Measurements from ENCODE around the gene C2.
"Not testable (repeated sequence)": the region's sequence is repeated elsewhere in the genome, so short reads cannot be mapped to it uniquely, and the experiment has no call there.

The C2 gene

DNA sequence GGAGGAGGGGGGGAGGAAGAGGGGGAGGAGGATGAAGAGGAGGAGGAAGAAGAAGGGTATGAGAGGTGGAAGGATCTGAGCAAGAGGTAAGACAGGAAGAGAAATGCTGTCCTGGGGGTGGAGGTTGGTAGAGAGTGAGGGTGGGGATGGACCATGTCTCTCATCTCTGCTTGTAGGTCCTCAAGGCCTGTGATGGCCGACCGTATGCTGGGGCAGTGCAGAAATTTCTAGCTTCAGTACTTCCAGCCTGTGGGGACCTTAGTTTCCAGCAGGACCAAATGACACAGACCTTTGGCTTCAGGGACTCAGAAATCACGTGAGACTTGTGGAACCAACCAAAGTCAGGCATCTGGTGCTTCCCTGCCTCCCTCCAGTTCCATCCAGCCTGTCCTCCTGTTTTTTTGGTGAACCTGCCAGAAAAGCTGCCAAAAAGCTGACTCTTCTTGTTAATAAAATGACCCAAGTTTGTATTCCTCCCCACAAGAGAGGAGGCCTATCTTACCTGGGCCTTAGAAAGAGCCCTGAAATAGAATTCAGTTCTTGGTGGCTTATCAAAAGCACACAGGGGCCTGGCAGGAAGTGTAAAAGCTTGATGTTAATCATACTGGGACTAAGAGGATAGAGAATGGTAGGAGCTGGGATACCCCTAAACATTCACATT lies 51.9 kb downstream of the C2 start:
- no peak for DNase-seq (ENCODE audit: low read depth)

DNA sequence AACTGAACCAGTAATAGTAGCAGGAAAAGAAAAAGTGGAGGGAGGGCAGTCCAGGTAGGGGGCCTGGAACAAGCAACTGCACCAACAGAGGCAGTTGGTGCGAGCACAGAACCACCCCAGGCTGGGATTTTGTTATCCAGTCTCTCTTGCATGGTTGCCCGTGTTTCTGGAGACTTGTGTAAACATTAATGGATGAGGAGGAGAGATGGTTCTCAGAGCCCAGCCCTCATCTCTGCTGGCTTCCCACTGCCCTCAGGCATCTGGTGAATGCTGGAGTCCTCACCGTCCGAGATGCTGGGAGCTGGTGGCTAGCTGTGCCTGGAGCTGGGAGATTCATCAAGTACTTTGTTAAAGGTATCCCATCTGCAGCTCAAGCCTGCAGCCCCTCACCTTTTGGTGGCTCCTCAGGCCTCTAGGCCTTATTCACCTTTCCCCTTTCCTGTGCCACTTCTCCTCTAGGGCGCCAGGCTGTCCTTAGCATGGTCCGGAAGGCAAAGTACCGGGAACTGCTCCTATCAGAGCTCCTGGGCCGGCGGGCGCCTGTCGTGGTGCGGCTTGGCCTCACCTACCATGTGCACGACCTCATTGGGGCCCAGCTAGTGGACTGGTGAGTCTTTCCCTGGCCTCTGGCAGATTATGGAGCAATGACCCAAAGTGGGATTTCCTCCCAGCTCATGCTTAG lies 52.8 kb downstream of the C2 start:
- not testable (repeated sequence) for DNase-seq (ENCODE audit: low read depth)

DNA sequence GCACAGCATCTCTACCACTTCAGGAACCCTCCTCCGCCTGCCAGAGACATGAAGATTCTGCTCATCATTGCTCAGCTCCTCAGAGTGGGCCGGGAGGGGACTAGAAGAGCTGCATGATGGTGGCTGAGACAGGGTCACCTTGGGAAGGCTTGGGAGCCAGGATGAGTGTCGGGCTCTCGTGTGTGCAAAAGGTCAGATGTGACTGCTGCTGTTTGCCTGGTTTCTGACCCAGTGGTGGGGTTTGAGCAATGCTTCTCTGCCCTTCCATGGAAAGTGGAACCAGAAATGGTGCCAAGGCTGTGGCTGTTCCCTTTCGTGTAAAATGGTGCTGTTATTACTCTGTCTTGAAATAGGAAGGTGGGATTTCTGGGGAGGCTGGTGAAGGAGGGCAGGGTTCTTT lies 53.5 kb downstream of the C2 start:
- not testable (repeated sequence) for DNase-seq (ENCODE audit: low read depth)

DNA sequence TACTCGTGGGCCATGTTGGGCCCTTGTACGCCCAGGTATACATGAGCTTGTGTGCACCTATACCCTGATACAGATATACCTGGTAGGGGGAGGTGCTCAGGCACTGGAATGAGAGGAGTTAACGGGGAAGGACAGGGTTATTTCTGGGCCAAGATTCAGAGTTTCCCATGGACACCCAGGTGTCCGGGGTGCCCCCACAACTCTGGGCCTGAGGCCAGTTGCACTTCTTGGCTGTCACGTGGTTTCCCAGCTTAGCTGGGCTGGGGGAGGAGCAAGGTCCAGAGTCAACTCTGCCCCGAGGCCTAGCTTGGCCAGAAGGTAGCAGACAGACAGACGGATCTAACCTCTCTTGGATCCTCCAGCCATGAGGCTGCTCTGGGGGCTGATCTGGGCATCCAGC lies 54.2 kb downstream of the C2 start, which contains the start of gene C4A:
Gene C4A, plus strand, starts transcription at position 314 of the 400 bp plus-strand sequence. Its CDS starts 51 bp downstream, at position 365.
- not testable (repeated sequence) for DNase-seq (ENCODE audit: low read depth)

DNA sequence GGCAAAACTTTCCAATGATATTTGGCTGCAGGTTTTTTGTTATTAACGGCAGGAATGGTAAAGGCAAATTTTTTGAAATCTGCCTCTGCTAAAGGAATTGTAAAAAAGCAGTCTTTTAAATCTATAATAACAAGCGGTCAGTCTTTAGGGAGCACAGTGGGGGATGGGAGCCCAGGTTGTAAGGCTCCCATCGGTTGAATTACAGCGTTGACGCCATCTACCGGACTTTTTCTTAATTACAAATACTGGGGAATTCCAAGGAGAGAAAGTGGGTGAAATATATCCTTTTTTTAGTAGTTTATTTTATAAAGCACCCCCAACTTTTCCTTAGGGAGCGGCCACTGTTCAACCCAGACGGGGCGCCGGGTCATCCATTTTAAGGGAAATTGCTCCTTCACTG lies 61.8 kb downstream of the C2 start:
- not testable (repeated sequence) for DNase-seq (ENCODE audit: low read depth)

DNA sequence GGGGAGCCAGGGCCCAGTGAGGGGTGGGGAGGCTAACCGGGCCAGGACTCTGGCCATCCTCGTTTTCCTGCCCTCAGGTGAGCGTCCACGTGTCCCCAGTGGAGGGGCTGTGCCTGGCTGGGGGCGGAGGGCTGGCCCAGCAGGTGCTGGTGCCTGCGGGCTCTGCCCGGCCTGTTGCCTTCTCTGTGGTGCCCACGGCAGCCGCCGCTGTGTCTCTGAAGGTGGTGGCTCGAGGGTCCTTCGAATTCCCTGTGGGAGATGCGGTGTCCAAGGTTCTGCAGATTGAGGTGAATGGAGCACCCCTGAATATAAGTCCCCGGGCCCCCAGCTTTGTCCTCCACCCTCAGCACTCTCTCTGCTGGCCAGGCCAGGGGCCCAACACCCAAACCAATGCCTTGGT lies 66.9 kb downstream of the C2 start:
- DNase-seq (ENCODE audit: low read depth): not testable (repeated sequence)
